Cerebellar cortex (tissue), 1 donor: ENCODE results near the gene ZBTB44.
"Not testable (repeated sequence)": the region's sequence is repeated elsewhere in the genome, so short reads cannot be mapped to it uniquely, and the experiment has no call there.

ENCODE experiments used
- DNase-seq: peaks from one replicate; pipeline ENCODE4 v3.0.0-alpha.2; 2015; ENCODE audit warnings: low spot score

Gene ZBTB44

GRCh38 chr11:130312046-130312445, 2.7 kb downstream of the ZBTB44 start:
- no peak for DNase-seq

- DNase-seq, result no peak
Measured at GRCh38 chr11:130310622-130311021, 4.1 kb downstream of the ZBTB44 start.

- no peak for DNase-seq
Measured at GRCh38 chr11:130308886-130309285, 5.8 kb downstream of the ZBTB44 start.

GRCh38 chr11:130308059-130308458, 6.7 kb downstream of the ZBTB44 start:
- no peak for DNase-seq

- no peak for DNase-seq
Measured at GRCh38 chr11:130304651-130305050, 10.1 kb downstream of the ZBTB44 start.

GRCh38 chr11:130301002-130301401, 13.7 kb downstream of the ZBTB44 start:
- no peak for DNase-seq

GRCh38 chr11:130300567-130300966, 14.2 kb downstream of the ZBTB44 start:
- no peak for DNase-seq

GRCh38 chr11:130299978-130300377, 14.7 kb downstream of the ZBTB44 start:
- no peak for DNase-seq

- DNase-seq, result no peak
Measured at GRCh38 chr11:130295657-130296056, 19.1 kb downstream of the ZBTB44 start.

GRCh38 chr11:130282111-130282510, 32.6 kb downstream of the ZBTB44 start:
- DNase-seq, result no peak

- not testable (repeated sequence) for DNase-seq
Measured at GRCh38 chr11:130281341-130281740, 33.4 kb downstream of the ZBTB44 start.

GRCh38 chr11:130279989-130280388, 34.7 kb downstream of the ZBTB44 start:
- no peak for DNase-seq

- no peak for DNase-seq
Measured at GRCh38 chr11:130278745-130279144, 36.0 kb downstream of the ZBTB44 start.

- DNase-seq, result no peak
Measured at GRCh38 chr11:130278151-130278550, 36.6 kb downstream of the ZBTB44 start.

- no peak for DNase-seq
Measured at GRCh38 chr11:130272336-130272735, 42.4 kb downstream of the ZBTB44 start.

- no peak for DNase-seq
Measured at GRCh38 chr11:130269326-130269943, 45.3 kb downstream of the ZBTB44 start.

- no peak for DNase-seq
Measured at GRCh38 chr11:130263351-130263750, 51.4 kb downstream of the ZBTB44 start.

- no peak for DNase-seq
Measured at GRCh38 chr11:130262424-130262823, 52.3 kb downstream of the ZBTB44 start.

- no peak for DNase-seq
Measured at GRCh38 chr11:130261571-130261970, 53.1 kb downstream of the ZBTB44 start.

- DNase-seq, result no peak
Measured at GRCh38 chr11:130260742-130261141, 54.0 kb downstream of the ZBTB44 start.

- no peak for DNase-seq
Measured at GRCh38 chr11:130260080-130260627, 54.6 kb downstream of the ZBTB44 start.

- not testable (repeated sequence) for DNase-seq
Measured at GRCh38 chr11:130251763-130252162, 63.0 kb downstream of the ZBTB44 start.

- DNase-seq, result not testable (repeated sequence)
Measured at GRCh38 chr11:130249929-130250328, 64.8 kb downstream of the ZBTB44 start.

GRCh38 chr11:130249371-130249770, 65.3 kb downstream of the ZBTB44 start:
- no peak for DNase-seq
